H1 (cell line): ENCODE data around the gene TUBAL3. TPM values are rescaled to one million over a fixed set of nuclear protein-coding genes. Genes with fewer than 3 reads are reported as not detected.

Source experiments
- EGR1 ChIP-seq: IDR thresholded peaks from 2 replicates; pipeline ENCODE4 v1.6.1; 2011; ENCODE audit warnings: low read depth, low read length, borderline replicate concordance
- KDM5A ChIP-seq: fragments of 200-600 bp; IDR thresholded peaks from 2 replicates; pipeline ENCODE4 v1.7.1; 2012; ENCODE audit warnings: mild to moderate bottlenecking, low read length, inconsistent platforms, mixed read lengths
- RAD21 ChIP-seq, 2 experiments: IDR thresholded peaks in 1 of 2; conservative IDR thresholded peaks in 1 of 2; 2 replicates each; pipeline ENCODE4 v1.6.1; 2011; ENCODE audit warnings: low read depth in 2 of 2, low read length in 2 of 2, improper control_type of control experiment in 1 of 2, inconsistent platforms in 1 of 2, mild to moderate bottlenecking in 1 of 2, moderate library complexity in 1 of 2
- TCF12 ChIP-seq: IDR thresholded peaks from 2 replicates; pipeline ENCODE4 v1.6.1; 2011; ENCODE audit warnings: low read depth, mild to moderate bottlenecking, low read length
- polyA plus RNA-seq, 7 experiments: library from polyadenylated mRNA; depleted of rRNA in 3 of 7; stranded (reverse) in 5 of 7; unstranded in 2 of 7; fragments of >200 nt in 5 of 7; fragments of 200-250 nt in 2 of 7; gene quantifications; 1 replicate in 5 of 7; 2 replicates in 1 of 7; 4 replicates in 1 of 7; pipeline versions ENCODE4 v1.2.1 to v1.2.3, GENCODE V29; 2011 to 2013; ENCODE audit warnings: missing spikeins in 2 of 7, mixed read lengths in 2 of 7
- total RNA-seq: library from RNA; stranded (reverse); fragmentation: NEBNext Ultra II Directional; extraction: Animal tissue kit (Norgen Biotek cat#: 25700); gene quantifications from 2 replicates; pipeline ENCODE4 v1.2.1, GENCODE V29; 2021

TUBAL3 gene
- total and polyA plus RNA-seq, 2 of the 8 experiments (the other 6 are each of a cell fraction or from before 2014, with no cell fraction given): 0.17 TPM; not detected in 1

GRCh38 chr10:5418584-5418983 is 14.0 kb upstream of the TUBAL3 start (continued):
- TF ChIP-seq RAD21 (IDR thresholded peaks at IDR 0.05 in 1 of 2, conservative IDR thresholded peaks at IDR 0.05 in 1 of 2; ENCODE audit: low read depth in 2 of 2, low read length in 2 of 2) (no peak), KDM5A (no peak), EGR1 (no peak), TCF12 (no peak)
